SK-N-MC (cell line): ENCODE results near the gene DUSP14.

Experiments used
- EZH2 ChIP-seq: fragments of 200-600 bp; sonication (generic); IDR thresholded peaks from one replicate; pipeline ENCODE4 v1.6.1; 2017; ENCODE audit warnings: antibody characterized with exemption
- POLR2AphosphoS5 ChIP-seq: IDR thresholded peaks from 2 replicates; pipeline ENCODE4 v1.6.1; 2012; ENCODE audit warnings: mild to moderate bottlenecking, low read depth, low read length, borderline replicate concordance

GRCh38 chr17:37488009-37488604 is 1.6 kb upstream of the DUSP14 start:
- TF ChIP-seq EZH2 (no peak), POLR2AphosphoS5 (no peak)
